GM12878 (cell line): Measurements from ENCODE around the gene GORASP2. TPM values are rescaled to one million over a fixed set of nuclear protein-coding genes. Genes with fewer than 3 reads are reported as not detected.

Source experiments
- ATAC-seq: fragments of 200-7000 bp; cut with Tn5 transposase; 3 replicates; pipeline ENCODE4 v1.9.1; 2020; ENCODE audit warnings: mild to moderate bottlenecking, moderate library complexity
- BruUV-seq: library from RNA; stranded (reverse); fragments of 400-500 nt; replicated peaks from 2 replicates; lab custom pipeline; 2021; lab: Mats Ljungman, UMichigan
- CTCF ChIA-PET: fragments of 300-600 bp; sonication (Branson Sonifier 250); formaldehyde crosslinking; extraction: SDS; loops from one replicate; lab custom pipeline; 2021; ENCODE audit warnings: inconsistent platforms; lab: Yijun Ruan, JAX
- POLR2A ChIA-PET: fragments of 350-600 bp; formaldehyde crosslinking; extraction: SDS; loops from one replicate; lab custom pipeline; 2021; ENCODE audit warnings: inconsistent platforms; lab: Charles Lee
- RAD21 ChIA-PET: fragments of 300-600 bp; sonication (Branson Sonifier 250); formaldehyde crosslinking; loops from one replicate; lab custom pipeline; 2023; ENCODE audit warnings: antibody characterized with exemption; ENCODE audit not compliant: unreplicated experiment; lab: Charles Lee
- SMC1A ChIA-PET: fragments of 300-600 bp; sonication (Branson Sonifier 250); formaldehyde crosslinking; loops from one replicate; lab custom pipeline; 2023; ENCODE audit not compliant: unreplicated experiment, uncharacterized antibody; lab: Charles Lee
- DNase-seq: peaks from one replicate; pipeline ENCODE4 v3.0.0-alpha.2; 2011; ENCODE audit warnings: low read depth, low spot score
- FAIRE-seq: peaks from 3 replicates; lab custom pipeline; 2011; peaks lifted over from hg19 to GRCh38; lab: Jason Lieb, UNC
- H2AFZ ChIP-seq: 2 replicates; pipeline ENCODE4 v1.6.0; 2011; ENCODE audit warnings: low read depth, low read length, control low read depth; ENCODE audit not compliant: control insufficient read depth
- H3K27ac ChIP-seq: 2 replicates; pipeline ENCODE4 v1.5.1; 2011; ENCODE audit warnings: control low read depth; ENCODE audit not compliant: control insufficient read depth, insufficient read depth
- H3K27me3 ChIP-seq, 2 experiments: replicated peaks in 1 of 2; 2 replicates each; pipeline versions ENCODE4 v1.6.0 to v1.6.1; 2011; ENCODE audit warnings: low read length in 1 of 2; ENCODE audit not compliant: control insufficient read depth in 2 of 2, insufficient read depth in 2 of 2
- H3K36me3 ChIP-seq, 2 experiments: 2 replicates each; pipeline ENCODE4 v1.5.1; 2011; ENCODE audit warnings: low read length in 1 of 2; ENCODE audit not compliant: control insufficient read depth in 2 of 2, insufficient read depth in 2 of 2
- H3K4me1 ChIP-seq: 2 replicates; pipeline ENCODE4 v1.6.1; 2011; ENCODE audit warnings: mild to moderate bottlenecking, low read length, moderate library complexity, mixed read lengths; ENCODE audit not compliant: control insufficient read depth, insufficient read depth
- H3K4me2 ChIP-seq: 2 replicates; pipeline ENCODE4 v1.6.0; 2011; ENCODE audit warnings: control low read depth; ENCODE audit not compliant: control insufficient read depth, insufficient read depth
- H3K4me3 ChIP-seq: fragments of 200-600 bp; sonication (generic); 2 replicates; pipeline ENCODE4 v1.5.1; 2016
- H3K79me2 ChIP-seq: 2 replicates; pipeline ENCODE4 v1.6.0; 2011; ENCODE audit warnings: low read length; ENCODE audit not compliant: control insufficient read depth, insufficient read depth
- H3K9ac ChIP-seq: 2 replicates; pipeline ENCODE4 v1.8.0; 2011; ENCODE audit warnings: low read length, control low read depth, mixed read lengths; ENCODE audit not compliant: control insufficient read depth, insufficient read depth
- H3K9me3 ChIP-seq: replicated peaks from 3 replicates; pipeline ENCODE4 v1.5.1; 2011; ENCODE audit warnings: mild to moderate bottlenecking, low read length; ENCODE audit not compliant: control insufficient read depth, insufficient read depth
- H4K20me1 ChIP-seq: 2 replicates; pipeline ENCODE4 v1.6.0; 2011; ENCODE audit not compliant: control insufficient read depth, insufficient read depth
- CREB1 ChIP-seq: IDR thresholded peaks from 2 replicates; pipeline ENCODE4 v1.6.1; 2012; ENCODE audit warnings: low read depth, mild to moderate bottlenecking, inconsistent platforms
- PML ChIP-seq: IDR thresholded peaks from 2 replicates; pipeline ENCODE4 v1.6.1; 2012; ENCODE audit warnings: low read length, inconsistent platforms
- POLR2A ChIP-seq: IDR thresholded peaks from 2 replicates; pipeline ENCODE4 v1.6.1; 2011; ENCODE audit warnings: low read depth, mild to moderate bottlenecking, low read length
- POLR2AphosphoS2 ChIP-seq: IDR thresholded peaks from 2 replicates; pipeline ENCODE4 v1.6.1; 2011; ENCODE audit warnings: low read depth, mild to moderate bottlenecking, low read length, improper control_type of control experiment, moderate library complexity
- POLR2AphosphoS5 ChIP-seq: IDR thresholded peaks from 2 replicates; pipeline ENCODE4 v1.6.1; 2011; ENCODE audit warnings: mild to moderate bottlenecking, low read length, inconsistent platforms
- POU2F2 ChIP-seq: IDR thresholded peaks from 3 replicates; pipeline ENCODE4 v1.6.1; 2011; ENCODE audit warnings: low read depth, mild to moderate bottlenecking, low read length, borderline replicate concordance
- SPI1 ChIP-seq: IDR thresholded peaks from 2 replicates; pipeline ENCODE4 v1.6.1; 2011; ENCODE audit warnings: low read depth, mild to moderate bottlenecking, low read length, moderate library complexity, borderline replicate concordance; ENCODE audit not compliant: insufficient read depth
- ZBED1 ChIP-seq: IDR thresholded peaks from 2 replicates; pipeline ENCODE4 v1.6.1; 2016; ENCODE audit warnings: borderline replicate concordance
- WGBS: methylation state at CpG from one replicate; pipeline ENCODE4 v1.1.6; 2016; ENCODE audit warnings: low lambda C conversion rate; ENCODE audit not compliant: insufficient replicate concordance, insufficient coverage; ENCODE audit errors: missing lambda C conversion rate; 5-methylcytosine and 5-hydroxymethylcytosine counted together
- in situ Hi-C: fragments of 300-500 bp; cut with MboI; formaldehyde crosslinking; loops from 9 replicates; pipeline ENCODE4 v1.14.3; 2018; ENCODE audit warnings: mixed read lengths
- intact Hi-C: fragments of 100-400 bp; cut with micrococcal nuclease; formaldehyde crosslinking; loops from one replicate; pipeline ENCODE4 v1.14.2; 2022; ENCODE audit not compliant: unreplicated experiment
- polyA plus RNA-seq, 11 experiments: library from polyadenylated mRNA; depleted of rRNA in 4 of 11; unstranded in 6 of 11; stranded (reverse) in 5 of 11; fragments of >200 nt; fragmentation: Nextera tagmentation in 4 of 11; fragmentation: Illumina TruSeq in 1 of 11; extraction: Ambion mirVana in 4 of 11; extraction: Trizol in 1 of 11; gene quantifications; 1 replicate in 1 of 11; 2 replicates in 10 of 11; pipeline versions ENCODE4 v1.2.1 to v1.2.3, GENCODE V29; 2011 to 2016; ENCODE audit warnings: inconsistent platforms in 2 of 11, missing spikeins in 2 of 11, low read depth in 1 of 11
- total RNA-seq, 4 experiments: library from RNA; depleted of rRNA in 3 of 4; stranded (reverse); fragments of >200 nt in 3 of 4; fragmentation: Illumina TruSeq in 1 of 4; extraction: Trizol in 1 of 4; gene quantifications; 2 replicates each; pipeline versions ENCODE4 v1.2.1 to v1.2.3, GENCODE V29; 2013 to 2021

Gene GORASP2
- total and polyA plus RNA-seq, 10 of the 15 experiments (the other 5 are each of a cell fraction or from before 2014, with no cell fraction given): 26.3 to 169 (median 103) TPM

GRCh38 chr2:170985407-170985806 lies 56.4 kb downstream of the GORASP2 start:
- ATAC-seq (peak; percentile 15; the same call in 2 of the 3 replicates), FAIRE-seq (no peak), DNase-seq (no peak)
- H3K36me3 ChIP-seq: peaks cover 0 to 8% of the 10 kb centered on the region in 2 experiments; a peak in 1 of 4 replicates
- intact Hi-C loops: no loop called here
- 87% methylated on average over 5 of the region's 5 CpGs for WGBS
- no peaks in the 10 kb centered on the region for H3K9me3 ChIP-seq
- H3K4me2 ChIP-seq: no peak overlapping the region
- in situ Hi-C loops: no loop called here
- H3K27ac ChIP-seq: no peak overlapping the region
- SMC1A ChIA-PET: no interaction called here
- H3K4me3 ChIP-seq: no peak overlapping the region
- H2AFZ ChIP-seq: no peak overlapping the region
- no peaks in the 10 kb centered on the region for H3K79me2 ChIP-seq
- RAD21 ChIA-PET: no interaction called here
- CTCF ChIA-PET: interaction anchor here (1.0 kb wide), 1 partner anchor 11 kb away, joined by 3 read pairs; no protein-coding TSS in a partner anchor
- POLR2A ChIA-PET: no interaction called here
- H3K27me3 ChIP-seq: no peaks in the 10 kb centered on the region
- H4K20me1 ChIP-seq: no peaks in the 10 kb centered on the region
- no TSS peak for BruUV-seq
- TF ChIP-seq ZBED1: no peak
- peak; percentile 57 for TF ChIP-seq POLR2A
- TF ChIP-seq POU2F2: no peak
- peak; percentile 72 for TF ChIP-seq POLR2AphosphoS5
- TF ChIP-seq, all 136 proteins: peak for 2
- H3K9ac ChIP-seq: no peak overlapping the region
- H3K4me1 ChIP-seq: no peaks in the 10 kb centered on the region

GRCh38 chr2:170986566-170987258 lies 57.7 kb downstream of the GORASP2 start:
- in situ Hi-C loops: no loop called here
- ChIA-PET CTCF (interaction anchor here (0.7 to 1.1 kb wide), 3 partner anchors 12 to 432 kb away, joined by 3 read pairs; no protein-coding TSS in a partner anchor), RAD21 (no interaction called here), POLR2A (no interaction called here)
- 97% methylated on average over 8 of the region's 8 CpGs for WGBS
- Histone ChIP-seq H3K27ac (no peak overlapping the region), H2AFZ (no peak overlapping the region), H3K9ac (no peak overlapping the region), H3K4me1 (no peaks in the 10 kb centered on the region)
- intact Hi-C loops: no loop called here
- FAIRE-seq (no peak), ATAC-seq (no peak)
- TF ChIP-seq POLR2AphosphoS2 (peak; percentile 64), CREB1 (no peak), PML (0 out of 2 replicates have a peak, but pooled peaks have one; percentile 30), SPI1 (no peak), POLR2A (peak; percentile 52), POLR2AphosphoS5 (peak; percentile 36; the same call in 1 of the 2 replicates)
- TF ChIP-seq, all 136 proteins: peak for 4
- Histone ChIP-seq H4K20me1 (no peaks in the 10 kb centered on the region), H3K79me2 (no peaks in the 10 kb centered on the region), H3K9me3 (no peaks in the 10 kb centered on the region), H3K4me3 (no peak overlapping the region), H3K36me3 (peaks cover 0 to 12% of the 10 kb centered on the region in 2 experiments; a peak in 2 of 4 replicates), H3K4me2 (no peak overlapping the region), H3K27me3 (no peaks in the 10 kb centered on the region)
- SMC1A ChIA-PET: interaction anchor here (0.6 to 0.8 kb wide), 2 partner anchors 434 to 1066 kb away, joined by 3 read pairs; no protein-coding TSS in a partner anchor
- BruUV-seq: no TSS peak
- no peak for DNase-seq
